NB4 (cell line): ENCODE data around the gene PSTPIP2.

Experiments
- CTCF ChIP-seq: IDR thresholded peaks from one replicate; pipeline ENCODE4 v1.5.1; 2012; ENCODE audit warnings: low read depth, low read length
- MYC ChIP-seq: IDR thresholded peaks from 2 replicates; pipeline ENCODE4 v1.6.1; 2011; ENCODE audit warnings: low read depth, low read length
- POLR2A ChIP-seq: IDR thresholded peaks from 2 replicates; pipeline ENCODE4 v1.6.1; 2011; ENCODE audit warnings: mild to moderate bottlenecking; ENCODE audit not compliant: insufficient read length; ENCODE audit errors: extremely low read depth

GRCh38 chr18:46096651-46097300 is 24.7 kb upstream of the PSTPIP2 start:
- TF ChIP-seq CTCF (no peak), POLR2A (no peak), MYC (no peak)
